Liver (tissue), 3 donors: ENCODE data around the gene FAM161A.
"Not testable (repeated sequence)": the region's sequence is repeated elsewhere in the genome, so short reads cannot be mapped to it uniquely, and the experiment has no call there.

Experiments used
- FOXA1 ChIP-seq: IDR thresholded peaks from 2 replicates; pipeline ENCODE4 v1.6.1; 2016; ENCODE audit warnings: antibody characterized with exemption
- GABPA ChIP-seq, 2 donors: IDR thresholded peaks in 1 of 2; conservative IDR thresholded peaks in 1 of 2; 2 replicates each; pipeline ENCODE4 v1.6.1; 2016; ENCODE audit warnings: antibody characterized with exemption in 2 of 2, mild to moderate bottlenecking in 1 of 2, moderate library complexity in 1 of 2
- JUND ChIP-seq, 2 donors: IDR thresholded peaks; 2 replicates each; pipeline ENCODE4 v1.6.1; 2016; ENCODE audit warnings: antibody characterized with exemption in 2 of 2
- NR2F2 ChIP-seq: IDR thresholded peaks from 2 replicates; pipeline ENCODE4 v1.6.1; 2016; ENCODE audit warnings: antibody characterized with exemption
- RAD21 ChIP-seq, 2 donors: IDR thresholded peaks; 2 replicates each; pipeline ENCODE4 v1.6.1; 2016; ENCODE audit warnings: antibody characterized with exemption in 2 of 2, mild to moderate bottlenecking in 2 of 2
- RXRA ChIP-seq, 2 donors: IDR thresholded peaks; 2 replicates each; pipeline ENCODE4 v1.6.1; 2017 to 2018; ENCODE audit warnings: antibody characterized with exemption in 2 of 2, mild to moderate bottlenecking in 1 of 2
- YY1 ChIP-seq: IDR thresholded peaks from 2 replicates; pipeline ENCODE4 v1.6.1; 2016; ENCODE audit warnings: antibody characterized with exemption, mild to moderate bottlenecking
- TF ChIP-seq, protein P1 (sequence below): IDR thresholded peaks from 2 replicates; pipeline ENCODE4 v1.6.1; 2016; ENCODE audit warnings: antibody characterized with exemption
- TF ChIP-seq, protein P2 (sequence below): fragments of 150-350 bp; IDR thresholded peaks from 2 replicates; pipeline ENCODE4 v1.5.1; 2017; ENCODE audit warnings: improper control_type of control experiment, low read depth, low read length; ENCODE audit not compliant: missing input control
- TF ChIP-seq, protein P3 (sequence below): IDR thresholded peaks from 2 replicates; pipeline ENCODE4 v1.6.1; 2016; ENCODE audit warnings: antibody characterized with exemption, mild to moderate bottlenecking
- TF ChIP-seq, protein P4 (sequence below): IDR thresholded peaks from 2 replicates; pipeline ENCODE4 v1.6.1; 2016; ENCODE audit warnings: antibody characterized with exemption
- TF ChIP-seq, protein P5 (sequence below): IDR thresholded peaks from 2 replicates; pipeline ENCODE4 v1.6.1; 2016; ENCODE audit warnings: antibody characterized with exemption
- donor health status: healthy.
- donor health status: healthy.

DNA sequence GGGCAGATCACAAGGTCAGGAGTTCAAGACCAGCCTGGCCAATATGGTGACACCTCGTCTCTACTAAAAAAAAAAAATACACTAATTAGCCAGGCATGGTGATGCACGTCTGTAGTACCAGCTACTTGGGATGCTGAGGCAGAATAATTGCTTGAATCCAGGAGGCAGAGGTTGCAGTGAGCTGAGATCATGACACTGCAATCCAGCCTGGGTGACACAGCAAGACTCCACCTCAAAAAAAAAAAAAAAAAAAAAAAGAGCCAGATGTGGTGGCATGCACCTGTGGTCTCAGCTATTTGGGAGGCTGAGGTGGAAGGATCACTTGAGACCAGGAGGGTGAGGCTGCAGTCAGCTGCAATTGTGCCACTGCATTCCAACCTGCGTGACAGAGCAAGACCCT is 40.5 kb downstream of the FAM161A start:
- TF ChIP-seq, protein P1, sequence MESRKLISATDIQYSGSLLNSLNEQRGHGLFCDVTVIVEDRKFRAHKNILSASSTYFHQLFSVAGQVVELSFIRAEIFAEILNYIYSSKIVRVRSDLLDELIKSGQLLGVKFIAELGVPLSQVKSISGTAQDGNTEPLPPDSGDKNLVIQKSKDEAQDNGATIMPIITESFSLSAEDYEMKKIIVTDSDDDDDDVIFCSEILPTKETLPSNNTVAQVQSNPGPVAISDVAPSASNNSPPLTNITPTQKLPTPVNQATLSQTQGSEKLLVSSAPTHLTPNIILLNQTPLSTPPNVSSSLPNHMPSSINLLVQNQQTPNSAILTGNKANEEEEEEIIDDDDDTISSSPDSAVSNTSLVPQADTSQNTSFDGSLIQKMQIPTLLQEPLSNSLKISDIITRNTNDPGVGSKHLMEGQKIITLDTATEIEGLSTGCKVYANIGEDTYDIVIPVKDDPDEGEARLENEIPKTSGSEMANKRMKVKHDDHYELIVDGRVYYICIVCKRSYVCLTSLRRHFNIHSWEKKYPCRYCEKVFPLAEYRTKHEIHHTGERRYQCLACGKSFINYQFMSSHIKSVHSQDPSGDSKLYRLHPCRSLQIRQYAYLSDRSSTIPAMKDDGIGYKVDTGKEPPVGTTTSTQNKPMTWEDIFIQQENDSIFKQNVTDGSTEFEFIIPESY, result not testable (repeated sequence)
- TF ChIP-seq, protein P2, sequence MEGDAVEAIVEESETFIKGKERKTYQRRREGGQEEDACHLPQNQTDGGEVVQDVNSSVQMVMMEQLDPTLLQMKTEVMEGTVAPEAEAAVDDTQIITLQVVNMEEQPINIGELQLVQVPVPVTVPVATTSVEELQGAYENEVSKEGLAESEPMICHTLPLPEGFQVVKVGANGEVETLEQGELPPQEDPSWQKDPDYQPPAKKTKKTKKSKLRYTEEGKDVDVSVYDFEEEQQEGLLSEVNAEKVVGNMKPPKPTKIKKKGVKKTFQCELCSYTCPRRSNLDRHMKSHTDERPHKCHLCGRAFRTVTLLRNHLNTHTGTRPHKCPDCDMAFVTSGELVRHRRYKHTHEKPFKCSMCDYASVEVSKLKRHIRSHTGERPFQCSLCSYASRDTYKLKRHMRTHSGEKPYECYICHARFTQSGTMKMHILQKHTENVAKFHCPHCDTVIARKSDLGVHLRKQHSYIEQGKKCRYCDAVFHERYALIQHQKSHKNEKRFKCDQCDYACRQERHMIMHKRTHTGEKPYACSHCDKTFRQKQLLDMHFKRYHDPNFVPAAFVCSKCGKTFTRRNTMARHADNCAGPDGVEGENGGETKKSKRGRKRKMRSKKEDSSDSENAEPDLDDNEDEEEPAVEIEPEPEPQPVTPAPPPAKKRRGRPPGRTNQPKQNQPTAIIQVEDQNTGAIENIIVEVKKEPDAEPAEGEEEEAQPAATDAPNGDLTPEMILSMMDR, result not testable (repeated sequence)
- TF ChIP-seq, protein P3, sequence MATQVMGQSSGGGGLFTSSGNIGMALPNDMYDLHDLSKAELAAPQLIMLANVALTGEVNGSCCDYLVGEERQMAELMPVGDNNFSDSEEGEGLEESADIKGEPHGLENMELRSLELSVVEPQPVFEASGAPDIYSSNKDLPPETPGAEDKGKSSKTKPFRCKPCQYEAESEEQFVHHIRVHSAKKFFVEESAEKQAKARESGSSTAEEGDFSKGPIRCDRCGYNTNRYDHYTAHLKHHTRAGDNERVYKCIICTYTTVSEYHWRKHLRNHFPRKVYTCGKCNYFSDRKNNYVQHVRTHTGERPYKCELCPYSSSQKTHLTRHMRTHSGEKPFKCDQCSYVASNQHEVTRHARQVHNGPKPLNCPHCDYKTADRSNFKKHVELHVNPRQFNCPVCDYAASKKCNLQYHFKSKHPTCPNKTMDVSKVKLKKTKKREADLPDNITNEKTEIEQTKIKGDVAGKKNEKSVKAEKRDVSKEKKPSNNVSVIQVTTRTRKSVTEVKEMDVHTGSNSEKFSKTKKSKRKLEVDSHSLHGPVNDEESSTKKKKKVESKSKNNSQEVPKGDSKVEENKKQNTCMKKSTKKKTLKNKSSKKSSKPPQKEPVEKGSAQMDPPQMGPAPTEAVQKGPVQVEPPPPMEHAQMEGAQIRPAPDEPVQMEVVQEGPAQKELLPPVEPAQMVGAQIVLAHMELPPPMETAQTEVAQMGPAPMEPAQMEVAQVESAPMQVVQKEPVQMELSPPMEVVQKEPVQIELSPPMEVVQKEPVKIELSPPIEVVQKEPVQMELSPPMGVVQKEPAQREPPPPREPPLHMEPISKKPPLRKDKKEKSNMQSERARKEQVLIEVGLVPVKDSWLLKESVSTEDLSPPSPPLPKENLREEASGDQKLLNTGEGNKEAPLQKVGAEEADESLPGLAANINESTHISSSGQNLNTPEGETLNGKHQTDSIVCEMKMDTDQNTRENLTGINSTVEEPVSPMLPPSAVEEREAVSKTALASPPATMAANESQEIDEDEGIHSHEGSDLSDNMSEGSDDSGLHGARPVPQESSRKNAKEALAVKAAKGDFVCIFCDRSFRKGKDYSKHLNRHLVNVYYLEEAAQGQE, result not testable (repeated sequence)
- TF ChIP-seq, protein P4, sequence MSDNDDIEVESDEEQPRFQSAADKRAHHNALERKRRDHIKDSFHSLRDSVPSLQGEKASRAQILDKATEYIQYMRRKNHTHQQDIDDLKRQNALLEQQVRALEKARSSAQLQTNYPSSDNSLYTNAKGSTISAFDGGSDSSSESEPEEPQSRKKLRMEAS, result not testable (repeated sequence)
- TF ChIP-seq JUND (IDR thresholded peaks at IDR 0.05); GABPA (IDR thresholded peaks at IDR 0.05 in 1 of 2, conservative IDR thresholded peaks at IDR 0.05 in 1 of 2); YY1; RXRA (IDR thresholded peaks at IDR 0.05); NR2F2; FOXA1; RAD21 (IDR thresholded peaks at IDR 0.05): not testable (repeated sequence)
- TF ChIP-seq, protein P5, sequence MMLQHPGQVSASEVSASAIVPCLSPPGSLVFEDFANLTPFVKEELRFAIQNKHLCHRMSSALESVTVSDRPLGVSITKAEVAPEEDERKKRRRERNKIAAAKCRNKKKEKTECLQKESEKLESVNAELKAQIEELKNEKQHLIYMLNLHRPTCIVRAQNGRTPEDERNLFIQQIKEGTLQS, result not testable (repeated sequence)
